ENCODE data around the gene MSH5.

MSH5 gene

GRCh38 chr6:31739639-31740396, at the start of gene MSH5:
MSH5 (plus strand) TSS chr6:31740005; CDS start chr6:31740467, 462 bp downstream.
- TF ChIP-seq ZFX (IDR thresholded peaks at IDR 0.05; ENCODE audit: borderline replicate concordance) (no peak), CTCF (IDR thresholded peaks at IDR 0.05) (no peak)
- peak within 1 kb of the TSS; percentile 99 for H3K27ac ChIP-seq

- no peak overlapping the region for H3K27ac ChIP-seq
- TF ChIP-seq ZFX (IDR thresholded peaks at IDR 0.05; ENCODE audit: borderline replicate concordance) = no peak
- TF ChIP-seq CTCF (IDR thresholded peaks at IDR 0.05) = no peak
Observed at GRCh38 chr6:31690231-31691077, 49.4 kb upstream of the MSH5 start.

GRCh38 chr6:31691078-31691463, 48.7 kb upstream of the MSH5 start:
- no peak overlapping the region for H3K27ac ChIP-seq

GRCh38 chr6:31691564-31692108, 48.2 kb upstream of the MSH5 start:
- no peak overlapping the region for H3K27ac ChIP-seq
- TF ChIP-seq ZFX (IDR thresholded peaks at IDR 0.05; ENCODE audit: borderline replicate concordance) (no peak), CTCF (IDR thresholded peaks at IDR 0.05) (no peak)

More at GRCh38 chr6:31691078-31691463, 48.7 kb upstream of the MSH5 start:
- TF ChIP-seq CTCF (IDR thresholded peaks at IDR 0.05) (no peak), ZFX (IDR thresholded peaks at IDR 0.05; ENCODE audit: borderline replicate concordance) (no peak)

- TF ChIP-seq CTCF (IDR thresholded peaks at IDR 0.05) (no peak), ZFX (IDR thresholded peaks at IDR 0.05; ENCODE audit: borderline replicate concordance) (no peak)
- H3K27ac ChIP-seq = no peak overlapping the region
Observed at GRCh38 chr6:31692353-31692752, 47.5 kb upstream of the MSH5 start.

GRCh38 chr6:31692886-31693285, 46.9 kb upstream of the MSH5 start:
- H3K27ac ChIP-seq = no peak overlapping the region
- no peak for TF ChIP-seq CTCF (IDR thresholded peaks at IDR 0.05)
- no peak for TF ChIP-seq ZFX (IDR thresholded peaks at IDR 0.05; ENCODE audit: borderline replicate concordance)
